PC-3 (cell line): ENCODE measurements around the gene TIMMDC1.

Experiments
- EZH2 ChIP-seq: fragments of 300-600 bp; sonication (generic); IDR thresholded peaks from one replicate; pipeline ENCODE4 v1.6.1; 2017; ENCODE audit warnings: antibody characterized with exemption, mild to moderate bottlenecking, low read length; ENCODE audit not compliant: unreplicated experiment
- EZH2phosphoT487 ChIP-seq: fragments of 300-600 bp; sonication (generic); IDR thresholded peaks from 2 replicates; pipeline ENCODE4 v1.6.1; 2018; ENCODE audit warnings: mild to moderate bottlenecking, antibody characterized with exemption, low read length, borderline replicate concordance
- TF ChIP-seq, protein P1 (sequence below): fragments of 300-600 bp; sonication (generic); conservative IDR thresholded peaks from 2 replicates; pipeline ENCODE4 v1.5.1; 2017; ENCODE audit warnings: antibody characterized with exemption, low read depth, mild to moderate bottlenecking, low read length

DNA sequence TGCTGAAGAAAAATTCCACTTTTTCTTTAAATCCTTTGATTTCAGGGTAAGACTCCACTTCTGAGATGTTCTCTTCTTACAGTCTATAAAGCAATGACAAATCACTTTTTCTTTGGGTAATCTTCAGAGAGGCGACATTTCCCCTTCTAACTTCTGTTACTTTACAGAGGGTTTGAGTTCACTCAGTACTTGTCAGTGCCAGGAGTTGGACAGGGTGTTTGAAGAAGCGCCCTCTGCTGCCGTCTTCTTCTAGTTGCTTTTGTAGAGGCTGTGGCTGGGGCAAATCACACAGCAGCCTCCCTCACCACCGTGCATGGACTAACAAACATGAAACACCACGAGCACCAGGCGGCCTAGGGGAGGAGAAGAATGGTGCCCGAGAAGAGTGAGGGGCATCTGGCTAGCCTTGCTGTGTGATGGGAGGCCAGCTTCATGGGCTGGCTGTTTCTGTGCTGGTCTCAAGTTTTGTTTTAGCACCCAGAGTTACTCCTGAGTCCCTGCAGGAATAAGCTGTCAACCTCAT lies 61.2 kb downstream of the TIMMDC1 start, which contains the start of gene CD80:
- TF ChIP-seq, protein P1, sequence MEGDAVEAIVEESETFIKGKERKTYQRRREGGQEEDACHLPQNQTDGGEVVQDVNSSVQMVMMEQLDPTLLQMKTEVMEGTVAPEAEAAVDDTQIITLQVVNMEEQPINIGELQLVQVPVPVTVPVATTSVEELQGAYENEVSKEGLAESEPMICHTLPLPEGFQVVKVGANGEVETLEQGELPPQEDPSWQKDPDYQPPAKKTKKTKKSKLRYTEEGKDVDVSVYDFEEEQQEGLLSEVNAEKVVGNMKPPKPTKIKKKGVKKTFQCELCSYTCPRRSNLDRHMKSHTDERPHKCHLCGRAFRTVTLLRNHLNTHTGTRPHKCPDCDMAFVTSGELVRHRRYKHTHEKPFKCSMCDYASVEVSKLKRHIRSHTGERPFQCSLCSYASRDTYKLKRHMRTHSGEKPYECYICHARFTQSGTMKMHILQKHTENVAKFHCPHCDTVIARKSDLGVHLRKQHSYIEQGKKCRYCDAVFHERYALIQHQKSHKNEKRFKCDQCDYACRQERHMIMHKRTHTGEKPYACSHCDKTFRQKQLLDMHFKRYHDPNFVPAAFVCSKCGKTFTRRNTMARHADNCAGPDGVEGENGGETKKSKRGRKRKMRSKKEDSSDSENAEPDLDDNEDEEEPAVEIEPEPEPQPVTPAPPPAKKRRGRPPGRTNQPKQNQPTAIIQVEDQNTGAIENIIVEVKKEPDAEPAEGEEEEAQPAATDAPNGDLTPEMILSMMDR, result peak; percentile 69
- TF ChIP-seq EZH2 (no peak), EZH2phosphoT487 (no peak)
